HG02943 (cell line): ENCODE results near the gene NCBP2.

Experiments
- ATAC-seq: cut with Tn5 transposase; IDR thresholded peaks from one replicate; pipeline ENCODE4 v1.9.1; 2021; ENCODE audit warnings: mild to moderate bottlenecking, low read depth, moderate library complexity; ENCODE audit not compliant: unreplicated experiment

NCBP2 gene

DNA sequence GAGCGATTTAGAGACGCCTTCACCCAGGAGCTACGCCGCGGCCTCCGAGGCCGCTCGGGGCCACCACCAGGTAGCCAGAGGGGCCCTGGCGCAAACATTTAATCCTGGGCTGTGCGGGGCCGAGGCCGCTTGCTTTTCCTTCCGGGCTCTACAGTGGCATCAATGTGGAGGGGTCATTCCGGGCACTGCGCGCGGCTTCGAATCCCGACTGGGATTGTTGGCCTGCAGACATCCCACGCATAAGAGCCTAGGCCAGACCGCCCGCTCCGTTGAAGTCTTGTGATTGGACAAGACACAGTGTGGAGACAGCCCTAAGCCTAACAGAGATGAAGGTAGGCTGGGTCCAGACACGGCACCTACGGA is 568 bp upstream of the NCBP2 start:
- peak; percentile 15 for ATAC-seq

DNA sequence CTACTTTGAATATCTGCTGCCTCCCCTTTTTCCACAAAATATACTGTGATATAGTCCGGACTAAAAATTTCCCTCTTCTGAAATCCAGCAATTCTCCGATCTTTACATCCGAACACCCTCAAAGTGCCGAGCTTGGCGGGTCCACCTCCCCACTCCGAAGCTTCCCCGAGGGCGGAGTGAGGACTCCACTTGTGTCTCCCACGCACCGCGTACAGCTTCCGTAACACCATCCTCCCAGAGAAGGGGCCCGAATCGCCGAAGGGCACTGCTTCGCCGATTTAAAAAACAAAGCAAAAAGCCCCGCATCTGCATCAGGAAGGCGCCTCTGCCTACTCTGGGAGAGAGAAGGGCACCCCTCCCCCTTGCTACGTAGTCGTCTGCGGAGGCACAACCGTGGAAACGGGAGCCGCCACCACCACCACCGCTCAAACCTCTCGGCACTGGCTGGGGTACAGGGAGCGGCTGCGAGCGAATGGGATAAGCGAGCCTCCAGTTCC is 551 bp downstream of the NCBP2 start:
- ATAC-seq: peak; percentile 19

DNA sequence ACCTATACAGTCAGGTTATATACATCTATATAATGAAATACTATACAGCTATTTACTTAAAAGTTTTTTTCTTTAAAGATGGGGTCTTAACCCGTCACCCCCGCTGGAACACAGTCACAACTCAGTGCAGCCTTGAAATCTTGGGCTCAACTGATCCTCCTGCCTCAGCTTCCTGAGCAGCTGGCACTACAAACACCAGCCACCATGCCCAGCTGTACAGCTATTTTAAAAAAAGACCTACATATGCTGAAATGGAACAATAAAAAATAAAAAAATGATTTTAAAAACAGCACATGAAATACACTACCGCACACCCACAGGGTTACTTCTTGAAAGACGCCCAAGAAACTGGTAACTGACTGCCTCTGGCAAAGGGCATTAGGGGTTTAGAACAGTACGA is 3.8 kb downstream of the NCBP2 start:
- no peak for ATAC-seq

DNA sequence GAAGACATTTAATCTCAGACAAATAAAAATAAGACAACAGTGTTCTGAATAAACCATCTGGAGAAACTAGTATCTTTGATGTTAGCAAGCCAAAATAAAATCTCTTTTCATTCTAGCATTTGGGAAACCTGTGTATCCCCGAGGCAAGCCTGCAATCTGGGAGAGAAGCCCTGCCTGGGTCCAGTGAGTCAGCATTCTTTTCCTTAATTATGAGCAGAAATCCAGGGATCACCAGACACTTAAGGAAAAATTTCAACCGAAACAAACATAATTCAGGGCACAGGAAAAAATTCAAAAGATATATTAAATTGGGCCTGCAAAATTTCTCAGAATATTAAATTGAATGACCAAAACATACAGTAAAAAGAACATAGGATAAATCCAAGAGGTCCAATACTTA is 4.2 kb downstream of the NCBP2 start:
- no peak for ATAC-seq

DNA sequence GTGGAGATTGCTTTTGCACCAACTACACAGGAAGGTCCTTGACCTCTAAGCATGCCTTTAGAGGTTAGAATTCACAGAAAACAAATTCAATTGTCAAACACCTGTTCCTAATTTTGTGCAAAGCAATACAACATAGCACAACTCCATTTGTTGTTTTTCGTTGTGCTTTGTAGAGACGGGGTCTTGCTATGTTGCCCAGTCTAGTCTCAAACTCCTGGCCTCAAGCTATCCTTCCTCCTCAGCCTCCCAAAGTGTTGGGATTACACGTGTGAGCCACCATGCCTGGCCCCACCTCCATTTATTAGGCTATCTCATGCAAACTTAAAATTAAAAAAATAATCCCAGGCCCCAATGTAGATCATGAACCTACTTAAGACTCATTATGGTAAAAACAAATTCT is 6.0 kb downstream of the NCBP2 start:
- no peak for ATAC-seq

DNA sequence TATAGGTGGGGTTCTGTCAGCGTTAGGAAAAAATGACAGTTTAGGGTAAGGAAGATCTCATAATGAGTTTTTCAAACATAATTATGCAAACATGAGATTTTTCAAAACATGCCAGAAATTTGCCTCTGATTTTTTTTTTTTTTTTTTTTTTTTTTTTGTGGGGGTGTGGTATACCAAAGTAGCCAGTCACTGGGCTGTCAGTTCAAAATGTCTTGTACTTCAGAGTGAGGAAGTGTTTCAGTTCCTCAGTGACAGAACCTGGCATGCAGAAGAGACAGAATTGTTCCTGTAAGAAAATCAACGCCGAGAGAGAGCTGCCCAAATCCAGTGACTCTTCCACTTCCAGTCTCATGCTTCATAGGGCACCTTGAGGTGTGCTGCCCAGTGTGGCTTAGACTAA is 9.7 kb downstream of the NCBP2 start:
- ATAC-seq: no peak

DNA sequence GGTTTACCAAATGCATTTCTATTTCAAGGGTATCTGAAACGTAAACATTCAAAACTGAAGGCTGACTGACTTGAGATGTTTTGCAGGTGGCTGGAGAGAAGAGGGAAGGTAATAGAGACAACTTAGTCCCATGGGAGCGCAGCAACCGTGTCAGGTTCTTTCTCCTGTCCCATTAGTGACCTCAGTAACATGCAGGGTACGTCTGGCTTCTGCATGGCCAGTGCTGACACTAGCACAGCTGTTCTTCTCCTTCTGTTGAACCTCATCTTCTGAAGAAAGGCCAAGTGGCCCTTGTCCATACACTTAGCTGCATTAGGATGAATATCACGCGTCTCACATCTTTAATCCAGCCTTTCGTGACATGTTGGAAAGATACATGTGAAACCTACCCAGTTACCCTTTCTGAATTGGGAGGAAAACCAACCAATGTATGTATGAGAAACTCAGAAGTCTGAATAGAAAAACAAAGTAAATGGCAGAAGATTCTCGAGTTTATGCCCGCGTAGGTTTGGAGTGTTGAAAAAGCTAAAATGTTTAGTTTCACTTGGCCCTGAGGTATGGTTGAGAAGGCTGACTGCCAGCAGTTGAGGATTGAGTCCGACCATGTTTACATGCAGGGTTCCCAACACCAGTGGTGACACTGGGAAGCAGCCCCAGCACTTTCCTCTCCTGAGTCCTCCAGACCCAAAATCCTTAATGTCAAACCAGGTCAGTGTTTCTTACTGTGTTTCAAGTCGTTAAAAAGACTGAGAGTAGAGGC is 10.3 kb downstream of the NCBP2 start:
- ATAC-seq: no peak

DNA sequence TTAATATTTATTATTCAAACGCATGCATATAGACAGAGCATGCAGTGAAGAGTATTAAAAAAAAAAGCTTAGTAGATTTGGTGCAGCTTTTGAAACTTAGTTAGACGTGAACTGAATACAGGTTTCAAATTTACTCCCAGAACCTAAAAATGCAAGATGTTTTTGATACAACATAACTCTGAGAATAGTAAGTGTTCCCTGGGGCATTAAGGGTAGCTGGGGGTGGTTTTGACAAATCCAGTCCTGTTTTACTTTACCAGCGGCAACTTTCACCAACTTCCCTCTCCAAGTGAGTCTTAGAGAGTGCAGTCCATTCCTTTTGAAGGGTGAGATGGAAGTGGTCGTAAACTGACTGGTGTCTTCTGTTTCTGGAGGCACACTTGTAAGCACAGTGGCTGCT is 11.2 kb downstream of the NCBP2 start:
- ATAC-seq: no peak

DNA sequence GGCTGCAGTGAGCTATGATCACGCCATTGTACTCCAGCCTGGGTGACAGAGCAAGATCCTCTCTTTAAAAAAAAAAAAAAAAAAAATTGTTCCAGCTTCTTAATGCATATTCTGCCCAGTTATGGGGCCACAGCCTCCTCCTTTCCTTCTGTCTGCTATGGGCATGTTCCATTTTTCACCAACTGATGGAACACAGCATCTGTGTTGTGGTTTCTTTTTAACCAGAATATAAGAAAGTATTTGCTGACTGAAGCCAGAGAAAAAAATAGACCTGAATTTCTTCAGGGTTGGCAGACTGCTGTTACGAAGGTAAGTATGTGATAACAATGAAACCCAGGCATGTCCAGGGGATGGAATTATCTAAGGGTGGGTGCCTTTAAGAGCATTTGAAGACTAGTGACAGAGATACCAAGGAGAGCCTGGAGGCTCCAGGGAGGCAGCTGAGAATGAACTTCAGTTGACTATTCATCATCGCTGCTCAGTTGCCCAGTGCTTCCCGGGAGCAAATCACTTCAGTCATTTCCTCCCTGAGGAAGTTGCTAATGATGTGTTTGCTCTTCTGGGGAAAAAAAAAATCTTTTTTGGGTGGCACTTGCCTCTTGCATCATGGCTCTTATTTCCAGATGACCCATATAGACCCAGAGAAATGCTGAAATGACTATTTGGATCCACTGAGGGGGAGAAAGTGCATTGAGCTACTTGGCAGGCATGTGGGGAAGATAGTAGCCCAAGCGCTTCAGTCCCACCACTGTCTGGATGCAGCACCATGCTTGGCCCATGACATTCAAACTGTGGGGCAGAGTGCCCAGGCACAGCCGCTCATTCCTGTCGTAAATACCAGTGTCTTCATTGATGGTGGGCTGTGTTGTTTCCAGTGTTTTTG is 14.5 kb downstream of the NCBP2 start:
- ATAC-seq: no peak

DNA sequence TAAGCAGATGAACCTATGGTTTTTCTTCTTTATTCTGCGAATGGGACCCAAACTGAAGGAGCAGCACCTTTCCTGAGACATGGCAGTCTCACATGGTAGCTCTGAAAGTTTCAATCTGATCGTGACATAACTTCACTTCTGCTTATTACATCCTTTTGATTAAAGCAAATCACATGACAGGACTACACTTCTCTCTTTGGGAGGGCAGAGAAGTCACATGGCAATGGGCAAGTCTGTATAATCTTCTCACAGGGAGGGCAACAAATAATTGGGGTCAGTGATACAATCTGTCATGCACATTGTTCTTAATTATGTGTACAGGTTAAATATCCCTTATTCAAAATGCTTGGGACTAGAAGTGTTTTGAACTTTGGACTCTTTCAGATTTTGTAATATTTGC is 21.6 kb downstream of the NCBP2 start:
- no peak for ATAC-seq

DNA sequence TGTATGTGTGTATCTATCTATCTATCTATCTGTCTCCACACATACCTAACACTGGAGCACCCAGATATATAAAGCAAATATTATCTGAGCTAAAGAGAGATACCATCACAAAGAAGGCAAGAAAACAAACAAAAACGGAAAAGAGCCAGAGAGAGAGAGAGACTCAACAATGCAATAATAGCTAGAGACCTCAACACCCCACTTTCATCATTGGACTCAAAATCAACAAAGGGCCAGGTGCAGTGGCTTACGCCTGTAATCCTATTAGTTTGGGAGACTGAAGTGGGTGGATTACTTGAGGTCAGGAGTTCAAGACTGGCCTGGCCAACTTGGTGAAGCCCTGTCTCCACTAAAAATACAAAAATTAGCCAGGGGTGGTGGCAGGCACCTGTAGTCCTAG is 23.4 kb downstream of the NCBP2 start:
- ATAC-seq: no peak

DNA sequence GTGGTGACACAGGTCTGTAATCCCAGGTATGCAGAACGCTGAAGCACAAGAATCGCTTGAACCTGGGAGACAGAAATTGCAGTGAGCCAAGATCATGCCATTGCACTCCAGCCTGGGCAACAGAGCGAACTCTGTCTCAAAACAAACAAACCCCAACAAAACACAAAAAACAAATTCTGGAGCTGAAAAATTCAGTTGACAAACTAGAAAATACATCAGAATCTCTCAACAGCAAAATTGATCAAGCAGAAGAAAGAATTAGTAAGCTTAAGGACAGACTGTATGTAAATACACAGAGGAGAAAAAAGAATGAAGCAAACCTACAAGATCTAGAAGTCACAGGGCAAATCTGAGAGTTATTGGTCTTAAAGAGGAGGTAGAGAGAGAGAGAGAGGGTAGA is 25.3 kb downstream of the NCBP2 start:
- no peak for ATAC-seq

DNA sequence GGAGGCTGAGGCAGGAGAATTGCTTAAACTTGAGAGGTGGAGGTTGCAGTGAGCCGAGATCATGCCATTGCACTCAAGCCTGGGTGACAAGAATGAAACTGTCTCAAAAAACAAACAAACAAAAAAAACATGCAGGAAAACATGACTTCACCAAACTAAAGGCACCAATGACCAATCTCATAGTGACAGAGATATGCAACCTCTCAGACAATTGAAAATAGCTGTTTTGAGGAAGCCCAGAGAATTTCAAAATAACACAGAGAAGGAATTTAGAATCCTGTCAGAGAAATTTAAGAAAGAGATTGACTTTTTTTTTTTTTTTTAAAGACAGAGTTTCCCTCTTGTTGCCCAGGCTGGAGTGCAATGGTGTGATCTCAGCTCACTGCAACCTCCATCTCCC is 26.1 kb downstream of the NCBP2 start:
- ATAC-seq: no peak

DNA sequence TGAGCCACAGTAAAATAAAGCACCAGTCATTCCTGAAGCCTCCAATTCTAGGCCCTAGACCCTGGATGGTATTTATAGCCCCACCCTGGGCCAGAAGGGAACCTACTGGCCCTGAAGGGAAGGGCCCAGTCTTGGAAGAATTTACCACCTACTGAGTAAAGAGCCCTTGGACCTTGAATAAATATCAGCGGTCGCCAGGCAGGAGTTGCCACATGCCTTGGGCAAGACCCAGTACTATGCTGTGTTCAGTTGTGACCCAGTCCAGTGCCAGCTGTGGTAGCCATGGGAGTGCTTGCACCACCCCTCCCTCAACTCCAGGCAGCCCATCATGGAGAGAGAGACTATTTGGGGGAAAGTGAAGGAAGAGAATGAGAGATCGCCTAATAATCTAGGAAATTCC is 27.0 kb downstream of the NCBP2 start:
- no peak for ATAC-seq

DNA sequence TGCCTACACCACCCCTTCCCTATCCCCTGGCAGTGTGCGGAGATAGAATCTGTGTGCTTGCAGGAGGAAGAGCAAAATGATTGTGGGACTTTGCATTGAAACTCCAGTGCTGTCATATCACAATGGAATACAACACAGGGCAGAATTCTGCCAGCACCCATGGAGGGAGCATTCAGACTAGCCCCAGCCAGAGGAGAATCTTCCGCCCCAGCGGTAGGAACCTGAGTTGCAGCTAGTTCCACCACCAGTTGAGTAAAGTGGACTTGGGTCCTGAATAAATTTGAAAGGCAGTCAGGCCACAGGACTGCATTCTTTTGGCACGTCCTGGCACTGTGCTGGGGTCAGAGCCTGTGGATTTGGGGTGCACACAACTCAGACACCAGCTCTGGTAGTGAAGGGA is 27.5 kb downstream of the NCBP2 start:
- ATAC-seq: no peak

DNA sequence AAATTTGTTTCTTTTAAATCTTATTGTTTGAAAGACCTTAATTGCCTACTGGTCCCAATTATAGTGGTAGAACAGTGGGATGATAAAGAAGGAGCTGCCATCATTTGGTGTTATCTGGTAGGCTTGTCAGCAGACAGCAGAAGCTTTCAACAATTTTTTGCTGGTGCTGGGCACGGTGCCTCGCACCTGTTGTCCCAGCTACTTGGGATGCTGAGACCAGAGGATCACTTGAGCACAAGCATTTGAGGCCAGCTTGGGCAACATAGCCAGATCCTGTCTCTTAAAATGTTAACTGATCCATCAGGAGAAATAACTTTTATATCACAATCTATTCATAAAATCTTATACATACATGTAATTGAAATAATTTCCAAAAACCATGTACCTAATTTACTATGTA is 38.6 kb downstream of the NCBP2 start:
- no peak for ATAC-seq

DNA sequence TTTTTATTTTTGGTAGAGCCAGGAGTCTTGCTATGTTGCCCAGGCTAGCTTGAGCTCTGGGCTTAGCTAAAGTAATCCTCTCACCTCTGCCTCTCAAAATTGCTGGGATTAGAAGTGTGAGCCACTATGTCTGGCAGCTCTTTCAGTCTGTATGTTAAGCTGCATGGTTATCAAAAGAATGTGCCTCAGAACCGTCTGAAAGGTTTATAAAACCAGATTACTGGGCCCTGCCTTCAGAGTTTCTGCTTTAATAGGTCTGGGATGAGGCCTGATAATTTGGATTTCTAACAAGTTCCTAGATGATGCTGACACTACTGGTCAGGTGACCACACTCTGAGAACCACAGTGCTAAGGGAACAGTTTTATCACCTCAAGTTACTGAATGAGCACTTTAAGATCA is 40.0 kb downstream of the NCBP2 start:
- ATAC-seq: no peak

DNA sequence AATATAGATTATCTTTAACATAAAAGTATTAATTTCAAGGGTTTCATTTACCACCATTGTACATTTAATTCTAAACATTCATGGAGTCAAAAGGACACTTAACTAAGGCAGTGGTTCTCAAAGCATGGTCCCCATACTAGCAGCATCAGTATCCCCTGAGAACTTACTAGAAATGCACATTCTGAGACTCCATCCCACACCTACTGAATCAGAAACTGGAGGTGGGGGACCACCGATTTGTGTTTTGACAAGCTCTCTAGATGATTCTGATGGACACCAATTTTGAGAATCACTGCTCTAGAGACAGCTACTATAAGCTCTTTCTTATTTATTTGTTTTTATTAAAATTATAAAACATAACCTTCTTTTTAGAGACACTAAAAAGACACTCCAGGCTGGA is 40.6 kb downstream of the NCBP2 start:
- ATAC-seq: no peak

DNA sequence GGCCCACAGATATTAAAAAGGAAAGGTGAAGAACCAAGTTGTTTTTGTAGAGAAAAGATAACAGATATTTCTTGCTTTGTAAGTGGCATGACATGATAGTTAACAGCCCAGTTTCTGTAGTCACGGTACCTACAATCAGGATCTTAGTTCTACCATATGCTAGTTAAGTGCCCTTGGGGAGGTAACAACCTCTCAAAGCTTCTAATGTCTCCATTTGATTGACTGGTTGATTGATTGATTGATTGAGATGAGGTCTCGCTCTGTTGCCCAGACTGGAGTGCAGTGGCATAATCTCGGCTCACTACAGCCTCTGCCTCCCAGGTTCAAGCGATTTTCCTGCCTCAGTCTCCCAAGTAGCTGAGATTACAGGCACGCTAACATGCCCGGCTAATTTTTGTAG is 46.1 kb downstream of the NCBP2 start:
- ATAC-seq: no peak

DNA sequence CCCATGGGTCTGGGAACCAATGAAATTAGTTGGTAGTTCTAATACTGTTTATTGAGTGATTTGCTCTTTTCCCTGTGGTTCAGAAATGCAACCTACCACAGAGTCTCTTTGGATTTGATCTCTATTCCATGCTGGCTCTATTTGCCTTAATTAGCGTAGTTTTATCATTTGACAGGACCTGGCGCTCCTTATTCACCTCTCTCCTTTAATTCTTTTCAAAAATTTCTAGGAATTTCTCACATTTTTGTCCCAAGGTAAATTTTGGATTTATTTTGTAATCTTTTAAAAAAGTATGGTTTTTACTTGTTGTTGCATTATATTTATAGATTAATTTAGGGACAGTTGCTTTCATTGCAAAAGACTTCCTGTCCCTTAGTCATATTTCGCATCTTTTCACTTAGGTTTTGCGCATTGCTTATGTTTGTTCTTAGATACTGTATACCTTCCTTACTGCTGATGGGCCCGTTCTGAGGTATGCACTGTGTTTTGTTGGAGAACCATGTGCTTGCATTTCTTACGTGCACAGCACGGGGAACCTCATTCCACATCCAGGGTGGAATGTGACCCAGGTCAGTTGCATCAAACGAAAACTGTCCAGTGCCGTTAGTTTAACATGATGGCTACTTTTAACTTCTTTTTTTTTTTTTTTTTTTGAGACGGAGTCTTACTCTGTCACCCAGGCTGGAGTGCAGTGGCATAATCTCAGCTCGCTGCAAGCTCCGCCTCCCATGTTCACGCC is 47.6 kb downstream of the NCBP2 start:
- no peak for ATAC-seq
